Activated CD8-positive, alpha-beta T cell treated with anti-CD3 and anti-CD28 coated beads for 36 hours (primary cell): ENCODE results near the gene GALNS. TPM values are rescaled to one million over a fixed set of nuclear protein-coding genes. Genes with fewer than 3 reads are reported as not detected.
"Not testable (repeated sequence)": the region's sequence is repeated elsewhere in the genome, so short reads cannot be mapped to it uniquely, and the experiment has no call there.

Source experiments
- ATAC-seq: fragments of 200-7000 bp; cut with Tn5 transposase; one replicate; pipeline ENCODE4 v1.10.0; 2021; ENCODE audit warnings: mild to moderate bottlenecking, moderate library complexity
- CTCF ChIA-PET: fragments of 350-600 bp; sonication (Branson Sonifier 250); formaldehyde crosslinking; loops from one replicate; lab custom pipeline; 2021; ENCODE audit warnings: antibody characterized with exemption; lab: Charles Lee
- POLR2A ChIA-PET: fragments of 350-600 bp; sonication (Branson Sonifier 250); formaldehyde crosslinking; loops from one replicate; lab custom pipeline; 2021; ENCODE audit warnings: antibody characterized with exemption; lab: Charles Lee
- DNase-seq: peaks from one replicate; pipeline ENCODE4 v3.0.0-alpha.2; 2020
- H3K27ac Mint-ChIP-seq: one replicate; pipeline ENCODE4 v1.8.0; 2021; ENCODE audit warnings: mild to moderate bottlenecking, mixed read lengths
- H3K27me3 Mint-ChIP-seq: one replicate; pipeline ENCODE4 v1.8.0; 2021; ENCODE audit warnings: mixed read lengths
- H3K36me3 Mint-ChIP-seq: one replicate; pipeline ENCODE4 v1.8.0; 2021; ENCODE audit warnings: low read depth, mixed read lengths
- H3K4me1 Mint-ChIP-seq: one replicate; pipeline ENCODE4 v1.8.0; 2021; ENCODE audit warnings: low read depth, mixed read lengths
- H3K4me3 Mint-ChIP-seq: one replicate; pipeline ENCODE4 v1.8.0; 2021; ENCODE audit warnings: mild to moderate bottlenecking, moderate library complexity, mixed read lengths
- H3K9me3 Mint-ChIP-seq: one replicate; pipeline ENCODE4 v1.8.0; 2021; ENCODE audit warnings: mixed read lengths
- CTCF ChIP-seq: fragments of 200-600 bp; IDR thresholded peaks from one replicate; pipeline ENCODE4 v1.8.0; 2022; ENCODE audit warnings: antibody characterized with exemption, mild to moderate bottlenecking
- intact Hi-C: fragments of 100-400 bp; cut with micrococcal nuclease; formaldehyde crosslinking; loops from one replicate; pipeline ENCODE4 v1.10.0; 2022
- total RNA-seq, 2 experiments: library from RNA; stranded (reverse); gene quantifications; one replicate each; pipeline ENCODE4 v1.2.3, GENCODE V29; 2021

The GALNS gene
- total RNA-seq, 2 experiments from 2014 or later: 24.5 to 25.4 TPM

- peaks cover 2% of the 10 kb centered on the region for H3K36me3 Mint-ChIP-seq
- no peak overlapping the region for H3K4me3 Mint-ChIP-seq
- CTCF ChIA-PET: interaction anchor here (1.1 kb wide), 1 partner anchor 32 kb away, joined by 3 read pairs; the partner anchor contains the start of genes GALNS and TRAPPC2L
- no peak overlapping the region for H3K27ac Mint-ChIP-seq
- intact Hi-C loops: loop anchor here (10.0 kb wide), 1 partner anchor 350 kb away; the partner anchor contains the start of gene CDH15
- ATAC-seq (no peak), DNase-seq (no peak)
- no peaks in the 10 kb centered on the region for H3K27me3 Mint-ChIP-seq
- H3K4me1 Mint-ChIP-seq: no peaks in the 10 kb centered on the region
- no peak for TF ChIP-seq CTCF
- POLR2A ChIA-PET: interaction anchor here (0.9 kb wide), 1 partner anchor 13 kb away, joined by 4 read pairs; the partner anchor contains the start of gene APRT
- no peaks in the 10 kb centered on the region for H3K9me3 Mint-ChIP-seq
Observed at GRCh38 chr16:88824256-88825077, 32.3 kb downstream of the GALNS start.

DNA sequence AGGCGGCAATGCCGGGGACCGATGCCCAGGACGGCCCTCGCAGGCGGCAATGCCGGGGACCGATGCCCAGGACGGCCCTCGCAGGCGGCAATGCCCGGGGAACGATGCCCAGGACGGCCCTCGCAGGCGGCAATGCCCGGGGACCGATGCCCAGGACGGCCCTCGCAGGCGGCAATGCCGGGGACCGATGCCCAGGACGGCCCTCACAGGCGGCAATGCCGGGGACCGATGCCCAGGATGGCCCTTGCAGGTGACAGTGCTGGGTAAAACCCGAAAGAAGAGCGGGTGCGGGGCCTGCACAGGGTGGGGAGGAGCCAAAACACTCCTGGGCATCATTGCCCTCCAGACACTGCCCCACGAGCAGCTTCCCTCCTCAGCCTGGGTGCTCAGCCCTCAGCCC, 33.1 kb downstream of the GALNS start:
- H3K27me3 Mint-ChIP-seq, POLR2A ChIA-PET, H3K36me3 Mint-ChIP-seq, H3K4me3 Mint-ChIP-seq, H3K4me1 Mint-ChIP-seq, DNase-seq, ATAC-seq, H3K27ac Mint-ChIP-seq, H3K9me3 Mint-ChIP-seq: not testable (repeated sequence)
- CTCF ChIA-PET: interaction anchor here (1.1 kb wide), 1 partner anchor 33 kb away, joined by 3 read pairs; the partner anchor contains the start of genes GALNS and TRAPPC2L
- intact Hi-C loops: loop anchor here (10.0 kb wide), 1 partner anchor 351 kb away; the partner anchor contains the start of gene CDH15

GRCh38 chr16:88822281-88823040, 34.3 kb downstream of the GALNS start:
- Mint-ChIP-seq H3K36me3 (no peaks in the 10 kb centered on the region), H3K4me3 (no peak overlapping the region), H3K4me1 (no peaks in the 10 kb centered on the region), H3K9me3 (no peaks in the 10 kb centered on the region), H3K27ac (no peak overlapping the region), H3K27me3 (no peaks in the 10 kb centered on the region)
- TF ChIP-seq CTCF: no peak
- ATAC-seq (no peak), DNase-seq (no peak)
- ChIA-PET CTCF (no interaction called here), POLR2A (no interaction called here)
- intact Hi-C loops: loop anchor here (10.0 kb wide), 1 partner anchor 352 kb away; the partner anchor contains the start of gene CDH15

GRCh38 chr16:88821168-88821850, 35.4 kb downstream of the GALNS start:
- no peak for TF ChIP-seq CTCF
- CTCF ChIA-PET: no interaction called here
- ATAC-seq: no peak
- Mint-ChIP-seq H3K4me3 (no peak overlapping the region), H3K27ac (no peak overlapping the region), H3K27me3 (no peaks in the 10 kb centered on the region), H3K4me1 (no peaks in the 10 kb centered on the region), H3K36me3 (no peaks in the 10 kb centered on the region), H3K9me3 (no peaks in the 10 kb centered on the region)
- intact Hi-C loops: loop anchor here (10.0 kb wide), 1 partner anchor 353 kb away; the partner anchor contains the start of gene CDH15
- POLR2A ChIA-PET: interaction anchor here (1.6 kb wide), 1 partner anchor 9 kb away, joined by 6 read pairs; no protein-coding TSS in a partner anchor
- DNase-seq: no peak
